Measurements from ENCODE around the gene KLHDC1.
A peak's percentile ranks its signal among the peaks of the same experiment; 100 is the strongest.

The KLHDC1 gene

GRCh38 chr14:49767571-49768300 is 74.8 kb downstream of the KLHDC1 start, which contains the start of gene KLHDC2 (continued):
- TF ChIP-seq ZNF664 (tag by site-specific recombination; IDR thresholded peaks at IDR 0.05) (no peak), PRDM10 (tag by site-specific recombination; IDR thresholded peaks at IDR 0.05) (no peak), ZNF211 (tag by site-specific recombination; IDR thresholded peaks at IDR 0.05; ENCODE audit: low read depth) (no peak), HOXA7 (CRISPR knock-in tag; IDR thresholded peaks at IDR 0.05; ENCODE audit: borderline replicate concordance) (no peak), SETDB1 (IDR thresholded peaks at IDR 0.05; ENCODE audit: insufficient read length, low read length) (no peak), ZNF10 (tag by site-specific recombination; IDR thresholded peaks at IDR 0.05) (no peak), HOXD13 (CRISPR knock-in tag; IDR thresholded peaks at IDR 0.05; ENCODE audit: borderline replicate concordance) (no peak), OSR2 (tag by site-specific recombination; IDR thresholded peaks at IDR 0.05) (peak; percentile 15; the same call in 1 of the 2 replicates), ZNF175 (tag by site-specific recombination; IDR thresholded peaks at IDR 0.05) (no peak), ZNF121 (tag by site-specific recombination; IDR thresholded peaks at IDR 0.05) (no peak), ZNF623 (tag by site-specific recombination; IDR thresholded peaks at IDR 0.05) (no peak), ZNF768 (tag by site-specific recombination; IDR thresholded peaks at IDR 0.05) (no peak), YY1 (tag by site-specific recombination; IDR thresholded peaks at IDR 0.05) (no peak), ZNF24 (tag by site-specific recombination; IDR thresholded peaks at IDR 0.05) (no peak), ZBTB20 (tag by site-specific recombination; IDR thresholded peaks at IDR 0.05) (peak; percentile 85), SP3 (tag by site-specific recombination; IDR thresholded peaks at IDR 0.05) (no peak), RBAK (tag by site-specific recombination; IDR thresholded peaks at IDR 0.05) (no peak), ZNF354C (tag by site-specific recombination; IDR thresholded peaks at IDR 0.05; ENCODE audit: borderline replicate concordance, low read depth) (no peak), ZFHX2 (tag by site-specific recombination; conservative IDR thresholded peaks at IDR 0.05) (peak; percentile 51), ZNF416 (tag by site-specific recombination; IDR thresholded peaks at IDR 0.05) (no peak), ZNF248 (tag by site-specific recombination; IDR thresholded peaks at IDR 0.05) (no peak), ZNF138 (tag by site-specific recombination; IDR thresholded peaks at IDR 0.05; ENCODE audit: borderline replicate concordance) (no peak), ZNF146 (tag by site-specific recombination; IDR thresholded peaks at IDR 0.05) (no peak), ZNF837 (tag by site-specific recombination; IDR thresholded peaks at IDR 0.05) (no peak), ZNF221 (tag by site-specific recombination; IDR thresholded peaks at IDR 0.05; ENCODE audit: borderline replicate concordance) (no peak)
- TF ChIP-seq, protein P1, sequence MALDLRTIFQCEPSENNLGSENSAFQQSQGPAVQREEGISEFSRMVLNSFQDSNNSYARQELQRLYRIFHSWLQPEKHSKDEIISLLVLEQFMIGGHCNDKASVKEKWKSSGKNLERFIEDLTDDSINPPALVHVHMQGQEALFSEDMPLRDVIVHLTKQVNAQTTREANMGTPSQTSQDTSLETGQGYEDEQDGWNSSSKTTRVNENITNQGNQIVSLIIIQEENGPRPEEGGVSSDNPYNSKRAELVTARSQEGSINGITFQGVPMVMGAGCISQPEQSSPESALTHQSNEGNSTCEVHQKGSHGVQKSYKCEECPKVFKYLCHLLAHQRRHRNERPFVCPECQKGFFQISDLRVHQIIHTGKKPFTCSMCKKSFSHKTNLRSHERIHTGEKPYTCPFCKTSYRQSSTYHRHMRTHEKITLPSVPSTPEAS (tag by site-specific recombination; IDR thresholded peaks at IDR 0.05) = no peak
- TF ChIP-seq, protein P2, sequence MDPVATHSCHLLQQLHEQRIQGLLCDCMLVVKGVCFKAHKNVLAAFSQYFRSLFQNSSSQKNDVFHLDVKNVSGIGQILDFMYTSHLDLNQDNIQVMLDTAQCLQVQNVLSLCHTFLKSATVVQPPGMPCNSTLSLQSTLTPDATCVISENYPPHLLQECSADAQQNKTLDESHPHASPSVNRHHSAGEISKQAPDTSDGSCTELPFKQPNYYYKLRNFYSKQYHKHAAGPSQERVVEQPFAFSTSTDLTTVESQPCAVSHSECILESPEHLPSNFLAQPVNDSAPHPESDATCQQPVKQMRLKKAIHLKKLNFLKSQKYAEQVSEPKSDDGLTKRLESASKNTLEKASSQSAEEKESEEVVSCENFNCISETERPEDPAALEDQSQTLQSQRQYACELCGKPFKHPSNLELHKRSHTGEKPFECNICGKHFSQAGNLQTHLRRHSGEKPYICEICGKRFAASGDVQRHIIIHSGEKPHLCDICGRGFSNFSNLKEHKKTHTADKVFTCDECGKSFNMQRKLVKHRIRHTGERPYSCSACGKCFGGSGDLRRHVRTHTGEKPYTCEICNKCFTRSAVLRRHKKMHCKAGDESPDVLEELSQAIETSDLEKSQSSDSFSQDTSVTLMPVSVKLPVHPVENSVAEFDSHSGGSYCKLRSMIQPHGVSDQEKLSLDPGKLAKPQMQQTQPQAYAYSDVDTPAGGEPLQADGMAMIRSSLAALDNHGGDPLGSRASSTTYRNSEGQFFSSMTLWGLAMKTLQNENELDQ (tag by site-specific recombination; IDR thresholded peaks at IDR 0.05; ENCODE audit: low read depth) = no peak
- TF ChIP-seq, protein P3, sequence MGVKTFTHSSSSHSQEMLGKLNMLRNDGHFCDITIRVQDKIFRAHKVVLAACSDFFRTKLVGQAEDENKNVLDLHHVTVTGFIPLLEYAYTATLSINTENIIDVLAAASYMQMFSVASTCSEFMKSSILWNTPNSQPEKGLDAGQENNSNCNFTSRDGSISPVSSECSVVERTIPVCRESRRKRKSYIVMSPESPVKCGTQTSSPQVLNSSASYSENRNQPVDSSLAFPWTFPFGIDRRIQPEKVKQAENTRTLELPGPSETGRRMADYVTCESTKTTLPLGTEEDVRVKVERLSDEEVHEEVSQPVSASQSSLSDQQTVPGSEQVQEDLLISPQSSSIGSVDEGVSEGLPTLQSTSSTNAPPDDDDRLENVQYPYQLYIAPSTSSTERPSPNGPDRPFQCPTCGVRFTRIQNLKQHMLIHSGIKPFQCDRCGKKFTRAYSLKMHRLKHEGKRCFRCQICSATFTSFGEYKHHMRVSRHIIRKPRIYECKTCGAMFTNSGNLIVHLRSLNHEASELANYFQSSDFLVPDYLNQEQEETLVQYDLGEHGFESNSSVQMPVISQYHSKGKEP (tag by site-specific recombination; IDR thresholded peaks at IDR 0.05) = peak; percentile 70
- TF ChIP-seq, protein P4, sequence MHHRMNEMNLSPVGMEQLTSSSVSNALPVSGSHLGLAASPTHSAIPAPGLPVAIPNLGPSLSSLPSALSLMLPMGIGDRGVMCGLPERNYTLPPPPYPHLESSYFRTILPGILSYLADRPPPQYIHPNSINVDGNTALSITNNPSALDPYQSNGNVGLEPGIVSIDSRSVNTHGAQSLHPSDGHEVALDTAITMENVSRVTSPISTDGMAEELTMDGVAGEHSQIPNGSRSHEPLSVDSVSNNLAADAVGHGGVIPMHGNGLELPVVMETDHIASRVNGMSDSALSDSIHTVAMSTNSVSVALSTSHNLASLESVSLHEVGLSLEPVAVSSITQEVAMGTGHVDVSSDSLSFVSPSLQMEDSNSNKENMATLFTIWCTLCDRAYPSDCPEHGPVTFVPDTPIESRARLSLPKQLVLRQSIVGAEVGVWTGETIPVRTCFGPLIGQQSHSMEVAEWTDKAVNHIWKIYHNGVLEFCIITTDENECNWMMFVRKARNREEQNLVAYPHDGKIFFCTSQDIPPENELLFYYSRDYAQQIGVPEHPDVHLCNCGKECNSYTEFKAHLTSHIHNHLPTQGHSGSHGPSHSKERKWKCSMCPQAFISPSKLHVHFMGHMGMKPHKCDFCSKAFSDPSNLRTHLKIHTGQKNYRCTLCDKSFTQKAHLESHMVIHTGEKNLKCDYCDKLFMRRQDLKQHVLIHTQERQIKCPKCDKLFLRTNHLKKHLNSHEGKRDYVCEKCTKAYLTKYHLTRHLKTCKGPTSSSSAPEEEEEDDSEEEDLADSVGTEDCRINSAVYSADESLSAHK (tag by site-specific recombination; IDR thresholded peaks at IDR 0.05) = no peak

All from HEK293 (cell line).